RKO (cell line): ENCODE results near the gene PLEKHA4.
"Not testable (repeated sequence)": the region's sequence is repeated elsewhere in the genome, so short reads cannot be mapped to it uniquely, and the experiment has no call there.

Source experiments
- DNase-seq: peaks from one replicate; pipeline ENCODE4 v3.0.0-alpha.2; 2016; ENCODE audit warnings: low spot score

PLEKHA4 gene

DNA sequence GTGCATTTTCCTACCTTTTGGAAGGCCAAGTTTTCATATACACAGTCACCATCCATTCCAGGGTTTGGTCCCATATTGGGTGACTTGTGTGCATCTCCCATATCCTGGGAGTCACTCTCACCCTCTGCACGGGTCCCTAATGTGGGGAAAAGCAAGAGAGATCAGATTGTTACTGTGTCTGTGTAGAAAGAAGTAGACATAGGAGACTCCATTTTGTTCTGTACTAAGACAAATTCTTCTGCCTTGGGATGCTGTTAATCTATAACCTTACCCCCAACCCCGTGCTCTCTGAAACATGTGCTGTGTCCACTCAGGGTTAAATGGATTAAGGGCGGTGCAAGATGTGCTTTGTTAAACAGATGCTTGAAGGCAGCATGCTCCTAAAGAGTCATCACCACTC lies 21.1 kb upstream of the PLEKHA4 start:
- DNase-seq = not testable (repeated sequence)

DNA sequence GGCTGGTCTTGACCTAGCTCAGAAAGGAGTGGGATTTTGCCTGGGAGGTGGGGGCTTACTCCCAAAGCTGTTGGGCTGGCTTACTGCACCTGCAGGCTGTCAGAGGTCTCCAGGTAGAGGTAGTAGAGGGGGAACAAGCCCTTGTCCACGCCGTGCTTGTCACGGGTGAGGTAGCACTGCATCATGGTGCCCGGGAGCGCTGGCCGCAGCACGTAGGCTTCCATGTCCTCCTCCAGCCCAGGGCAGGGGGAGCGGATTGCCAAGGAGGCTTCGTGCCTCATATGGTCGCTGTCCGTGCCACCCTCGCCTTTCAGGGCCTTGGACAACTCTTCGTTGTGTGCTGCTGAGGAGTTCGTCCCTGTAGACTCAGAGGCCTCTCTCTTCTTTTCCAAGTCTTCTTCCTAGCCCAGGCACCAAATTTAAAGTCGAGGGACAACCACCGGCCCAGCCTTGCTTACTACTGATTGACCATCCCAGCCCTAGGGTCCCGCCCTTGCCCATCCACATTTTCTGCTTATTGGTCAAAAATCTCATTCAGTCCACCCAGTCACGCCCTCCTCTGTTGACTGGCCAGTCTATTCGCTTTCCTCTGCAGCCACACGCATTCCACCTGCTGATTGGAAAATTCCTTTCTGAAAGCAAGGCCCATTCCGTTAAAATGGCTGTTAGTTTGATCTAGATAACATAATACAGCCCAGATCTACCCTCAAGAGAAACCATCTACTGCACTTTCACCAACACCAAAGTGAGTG lies 19.6 kb upstream of the PLEKHA4 start:
- no peak for DNase-seq

DNA sequence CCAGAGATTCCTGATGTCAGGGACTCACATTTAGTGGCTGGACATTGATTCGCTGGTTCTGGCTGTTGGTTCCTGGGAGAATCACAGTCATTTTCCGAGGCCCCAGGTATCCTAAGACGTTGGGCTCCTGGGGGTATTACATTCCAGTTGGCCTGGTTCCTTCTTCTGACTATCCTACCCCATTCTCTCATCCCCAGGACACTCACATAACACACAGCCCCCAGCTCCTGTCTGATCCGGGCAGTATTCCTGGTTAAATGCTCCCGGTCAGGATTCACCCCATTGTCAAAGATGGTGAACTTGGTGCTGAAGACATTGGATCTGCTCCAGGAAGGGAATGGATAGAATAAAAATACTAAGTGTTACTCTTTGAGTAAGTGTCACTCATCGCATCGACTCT lies 15.3 kb upstream of the PLEKHA4 start:
- no peak for DNase-seq

DNA sequence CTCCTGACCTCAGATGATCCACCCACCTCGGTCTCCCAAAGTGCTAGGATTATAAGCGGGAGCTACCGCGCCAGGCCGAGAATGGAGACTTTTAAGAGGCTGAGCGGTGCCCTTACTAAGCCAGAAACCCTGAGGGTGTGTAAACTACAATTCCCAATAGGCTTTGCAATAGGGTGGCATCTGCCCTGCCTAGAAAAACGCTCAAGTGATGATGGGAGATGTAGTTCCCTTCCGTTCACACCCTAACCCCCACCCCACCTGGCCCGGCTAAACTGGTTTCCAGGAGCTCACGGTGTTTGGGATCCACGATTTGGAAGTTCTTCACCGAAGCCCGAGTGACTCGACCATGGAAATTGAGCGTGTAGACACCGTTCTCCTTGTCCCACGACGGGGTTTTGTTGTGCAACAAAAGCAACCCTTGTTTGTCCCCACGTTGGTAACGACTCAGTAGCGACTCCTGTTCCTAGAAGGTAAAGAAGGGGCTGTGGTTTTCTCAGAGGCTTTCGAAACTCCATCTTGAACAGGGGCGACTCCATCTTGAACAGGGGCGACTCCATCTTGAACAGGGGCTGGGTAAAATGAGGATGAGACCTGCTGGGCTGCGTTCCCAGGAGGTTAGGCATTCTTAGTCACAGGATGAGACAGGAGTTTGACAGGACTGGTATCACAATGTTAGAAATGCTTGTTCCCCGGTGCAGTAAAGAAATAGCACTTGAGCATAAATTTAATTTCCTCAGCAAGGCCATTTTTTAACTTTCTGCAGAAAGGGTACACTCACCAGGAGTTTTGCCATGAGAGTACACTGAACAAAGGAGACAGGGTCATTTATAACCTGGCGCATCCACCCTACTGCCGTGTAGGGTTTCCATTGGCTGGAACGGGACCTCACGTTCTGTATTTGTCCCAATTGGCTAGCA lies 13.6 kb upstream of the PLEKHA4 start:
- DNase-seq = peak; percentile 57

DNA sequence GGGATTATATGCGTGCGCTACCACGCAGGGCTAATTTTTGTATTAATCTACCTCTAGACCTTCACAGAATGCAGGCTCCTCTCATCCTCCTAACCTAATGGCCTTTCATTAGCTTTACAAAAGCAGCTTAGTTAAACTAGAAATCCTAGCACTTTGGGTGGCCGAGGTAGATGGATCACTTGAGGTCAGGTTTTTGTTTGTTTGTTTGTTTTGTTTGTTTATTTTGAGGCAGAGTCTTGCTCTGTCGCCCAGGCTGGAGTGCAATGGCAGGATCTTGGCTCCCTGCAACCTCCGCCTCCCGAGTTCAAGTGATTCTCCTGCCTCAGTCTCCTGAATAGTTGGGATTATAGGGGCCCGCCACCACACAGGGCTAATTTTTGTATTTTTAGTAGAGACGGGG lies 11.3 kb upstream of the PLEKHA4 start:
- not testable (repeated sequence) for DNase-seq

DNA sequence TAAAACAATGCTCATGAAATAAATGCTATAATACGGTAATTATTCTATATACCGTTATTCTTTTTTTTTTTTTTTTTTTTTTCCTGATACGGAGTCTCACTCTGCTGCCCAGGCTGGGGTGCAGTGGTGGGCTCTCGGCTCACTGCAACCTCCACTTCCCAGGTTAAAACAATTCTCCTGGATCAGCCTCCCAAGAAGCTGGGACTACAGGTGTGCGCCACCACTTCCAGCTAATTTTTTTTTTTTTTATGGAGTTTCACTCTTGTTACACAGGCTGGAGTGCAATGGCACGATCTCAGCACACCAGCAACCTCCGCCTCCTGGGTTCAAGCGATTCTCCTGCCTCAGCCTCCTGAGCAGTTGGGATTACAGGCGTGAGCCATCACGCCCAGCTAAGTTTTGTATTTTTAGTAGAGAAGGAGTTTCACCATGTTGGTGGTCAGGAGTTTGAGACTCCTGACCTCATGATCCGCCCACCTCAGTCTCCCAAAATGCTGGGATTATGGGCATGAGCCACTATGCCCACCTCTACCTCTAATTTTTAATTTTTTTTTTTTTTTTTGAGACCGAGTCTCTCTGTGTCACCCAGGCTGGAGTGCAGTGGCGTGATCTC lies 10.7 kb upstream of the PLEKHA4 start:
- no peak for DNase-seq

DNA sequence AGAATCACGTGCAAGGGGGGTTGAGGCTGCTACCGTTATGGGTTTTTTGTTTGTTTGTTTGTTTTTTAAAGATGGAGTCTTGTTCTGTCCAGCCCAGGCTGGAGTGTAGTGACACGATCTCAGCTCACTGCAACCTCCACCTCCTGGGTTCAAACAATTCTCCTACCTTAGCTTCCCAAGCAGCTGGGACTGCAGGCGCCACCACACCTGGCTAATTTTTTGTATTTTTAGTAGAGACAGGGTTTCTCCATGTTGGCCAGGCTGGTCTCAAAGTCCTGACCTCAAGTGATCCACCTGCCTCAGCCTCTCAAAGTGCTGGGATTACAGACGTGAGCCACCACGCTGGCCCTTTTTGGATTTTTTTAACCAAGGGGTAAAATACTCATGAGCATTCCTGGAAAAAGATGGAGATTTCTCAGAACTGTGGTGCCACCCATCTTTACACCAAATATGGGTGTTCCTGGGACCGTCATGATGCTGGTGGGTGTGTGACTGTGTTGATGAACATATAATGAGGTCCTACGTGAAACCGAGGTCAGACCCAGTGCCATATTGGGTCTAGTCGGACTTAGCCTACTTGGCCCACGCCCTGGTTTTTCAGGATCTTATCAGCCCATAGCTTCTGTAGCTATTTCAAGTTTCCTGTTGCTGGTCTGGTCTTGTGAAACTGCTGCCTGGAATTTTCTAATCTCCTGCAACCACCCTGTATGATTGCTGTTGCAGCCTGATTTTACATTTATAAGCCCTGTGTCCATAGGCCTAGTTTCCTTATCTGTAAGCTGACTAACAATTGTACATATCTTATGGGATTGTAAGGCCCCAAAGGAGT lies 10.0 kb upstream of the PLEKHA4 start:
- peak; percentile 57 for DNase-seq

DNA sequence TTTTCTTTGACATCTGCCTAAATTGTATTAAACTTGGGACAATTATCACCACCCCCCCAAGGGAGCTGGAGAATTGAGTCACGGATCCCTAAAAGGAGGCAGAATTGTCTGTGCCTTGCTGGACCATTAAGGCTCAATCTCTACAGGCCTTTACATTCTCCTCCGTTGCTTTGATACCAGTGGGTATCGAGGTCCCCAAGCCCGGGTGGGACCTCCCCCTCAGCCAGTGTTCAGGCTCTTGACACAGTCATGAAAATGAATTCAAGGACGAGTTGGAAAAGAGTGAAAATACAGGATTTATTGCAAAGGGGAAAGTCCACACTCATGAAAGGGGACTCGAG lies 9.4 kb upstream of the PLEKHA4 start:
- no peak for DNase-seq

DNA sequence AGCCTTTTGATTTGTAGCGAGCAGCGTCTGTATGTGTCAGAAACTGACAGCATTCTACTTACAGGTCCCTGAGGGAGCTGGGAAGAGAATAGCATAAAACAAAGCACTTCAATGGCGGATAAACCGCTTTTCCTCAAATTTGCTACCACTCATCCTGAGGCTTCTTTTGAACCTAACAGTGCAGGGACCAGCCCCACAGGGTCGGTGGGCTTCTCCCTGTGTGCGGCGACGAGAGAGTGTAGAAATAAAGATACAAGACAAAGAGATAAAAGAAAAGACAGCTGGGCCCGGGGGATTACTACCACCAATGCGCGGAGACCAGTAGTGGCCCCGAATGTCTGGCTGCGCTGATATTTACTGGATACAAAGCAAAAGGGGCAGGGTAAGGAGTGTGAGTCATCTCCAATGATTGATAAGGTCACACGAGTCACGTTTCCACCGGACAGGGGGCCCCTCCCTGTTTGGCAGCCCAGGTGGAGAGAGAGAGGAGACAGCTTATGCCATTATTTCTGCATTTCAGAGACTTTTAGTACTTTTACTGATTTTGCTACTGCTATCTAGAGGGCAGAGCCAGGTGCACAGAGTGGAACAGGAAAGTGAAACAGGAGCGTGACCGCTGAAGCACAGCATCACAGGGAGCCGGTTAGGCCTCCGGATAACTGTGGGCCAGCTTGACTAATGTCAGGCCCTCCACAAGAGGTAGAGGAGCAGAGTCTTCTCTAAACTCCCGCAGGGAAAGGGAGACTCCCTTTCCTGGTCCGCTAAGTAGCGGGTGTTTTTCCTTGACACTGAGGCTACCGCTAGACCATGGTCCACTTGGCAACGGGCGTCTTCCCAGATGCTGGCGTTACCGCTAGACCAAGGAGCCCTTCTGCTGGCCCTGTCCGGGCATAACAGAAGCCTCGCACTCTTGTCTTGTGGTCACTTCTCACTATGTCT lies 7.9 kb upstream of the PLEKHA4 start:
- DNase-seq = peak; percentile 82

DNA sequence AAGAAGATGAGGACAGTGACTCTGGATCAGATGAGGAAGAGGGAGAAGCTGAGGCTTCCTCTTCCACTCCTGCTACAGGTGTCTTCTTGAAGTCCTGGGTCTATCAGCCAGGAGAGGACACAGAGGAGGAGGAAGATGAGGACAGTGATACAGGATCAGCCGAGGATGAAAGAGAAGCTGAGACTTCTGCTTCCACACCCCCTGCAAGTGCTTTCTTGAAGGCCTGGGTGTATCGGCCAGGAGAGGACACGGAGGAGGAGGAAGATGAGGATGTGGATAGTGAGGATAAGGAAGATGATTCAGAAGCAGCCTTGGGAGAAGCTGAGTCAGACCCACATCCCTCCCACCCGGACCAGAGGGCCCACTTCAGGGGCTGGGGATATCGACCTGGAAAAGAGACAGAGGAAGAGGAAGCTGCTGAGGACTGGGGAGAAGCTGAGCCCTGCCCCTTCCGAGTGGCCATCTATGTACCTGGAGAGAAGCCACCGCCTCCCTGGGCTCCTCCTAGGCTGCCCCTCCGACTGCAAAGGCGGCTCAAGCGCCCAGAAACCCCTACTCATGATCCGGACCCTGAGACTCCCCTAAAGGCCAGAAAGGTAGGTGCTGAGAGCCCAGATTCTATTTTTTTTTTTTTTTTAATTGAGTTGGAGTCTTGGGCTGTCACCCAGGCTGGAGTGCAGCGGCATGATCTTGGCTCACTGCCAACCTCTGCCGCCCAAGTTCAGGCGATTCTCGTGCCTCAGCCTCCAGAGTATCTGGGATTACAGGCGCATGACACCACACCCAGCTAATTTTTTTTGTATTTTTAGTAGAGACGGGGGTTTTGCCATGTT lies 6.1 kb upstream of the PLEKHA4 start:
- DNase-seq = peak; percentile 92

DNA sequence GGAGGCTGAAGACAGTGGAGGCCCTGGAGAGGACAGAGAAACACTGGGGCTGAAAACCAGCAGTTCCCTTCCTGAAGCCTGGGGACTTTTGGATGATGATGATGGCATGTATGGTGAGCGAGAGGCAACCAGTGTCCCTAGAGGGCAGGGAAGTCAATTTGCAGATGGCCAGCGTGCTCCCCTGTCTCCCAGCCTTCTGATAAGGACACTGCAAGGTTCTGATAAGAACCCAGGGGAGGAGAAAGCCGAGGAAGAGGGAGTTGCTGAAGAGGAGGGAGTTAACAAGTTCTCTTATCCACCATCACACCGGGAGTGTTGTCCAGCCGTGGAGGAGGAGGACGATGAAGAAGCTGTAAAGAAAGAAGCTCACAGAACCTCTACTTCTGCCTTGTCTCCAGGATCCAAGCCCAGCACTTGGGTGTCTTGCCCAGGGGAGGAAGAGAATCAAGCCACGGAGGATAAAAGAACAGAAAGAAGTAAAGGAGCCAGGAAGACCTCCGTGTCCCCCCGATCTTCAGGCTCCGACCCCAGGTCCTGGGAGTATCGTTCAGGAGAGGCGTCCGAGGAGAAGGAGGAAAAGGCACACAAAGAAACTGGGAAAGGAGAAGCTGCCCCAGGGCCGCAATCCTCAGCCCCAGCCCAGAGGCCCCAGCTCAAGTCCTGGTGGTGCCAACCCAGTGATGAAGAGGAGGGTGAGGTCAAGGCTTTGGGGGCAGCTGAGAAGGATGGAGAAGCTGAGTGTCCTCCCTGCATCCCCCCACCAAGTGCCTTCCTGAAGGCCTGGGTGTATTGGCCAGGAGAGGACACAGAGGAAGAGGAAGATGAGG lies 5.3 kb upstream of the PLEKHA4 start:
- DNase-seq = peak; percentile 37

DNA sequence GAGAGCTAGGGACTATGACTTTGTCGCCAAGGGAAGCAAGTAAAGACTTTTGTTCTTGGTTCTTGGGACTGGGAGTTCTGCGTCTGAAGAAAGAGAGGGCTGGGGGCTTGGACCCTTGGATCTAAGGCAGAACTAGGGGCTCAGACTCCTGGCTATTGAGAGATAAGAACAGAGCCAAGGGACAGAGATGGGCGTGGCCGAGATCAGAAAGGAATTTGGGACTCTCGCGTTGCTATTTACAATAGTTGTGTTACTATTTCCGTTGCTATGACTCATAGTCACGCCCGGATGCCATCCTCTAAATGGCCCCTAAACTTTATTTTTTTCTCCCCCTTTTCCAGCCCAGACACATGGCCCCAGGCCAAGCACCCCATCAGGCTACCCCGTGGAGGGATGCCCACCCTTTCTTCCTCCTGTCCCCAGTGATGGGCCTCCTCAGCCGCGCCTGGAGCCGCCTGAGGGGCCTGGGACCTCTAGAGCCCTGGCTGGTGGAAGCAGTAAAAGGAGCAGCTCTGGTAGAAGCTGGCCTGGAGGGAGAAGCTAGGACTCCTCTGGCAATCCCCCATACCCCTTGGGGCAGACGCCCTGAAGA lies 4.6 kb upstream of the PLEKHA4 start:
- DNase-seq = peak; percentile 98

DNA sequence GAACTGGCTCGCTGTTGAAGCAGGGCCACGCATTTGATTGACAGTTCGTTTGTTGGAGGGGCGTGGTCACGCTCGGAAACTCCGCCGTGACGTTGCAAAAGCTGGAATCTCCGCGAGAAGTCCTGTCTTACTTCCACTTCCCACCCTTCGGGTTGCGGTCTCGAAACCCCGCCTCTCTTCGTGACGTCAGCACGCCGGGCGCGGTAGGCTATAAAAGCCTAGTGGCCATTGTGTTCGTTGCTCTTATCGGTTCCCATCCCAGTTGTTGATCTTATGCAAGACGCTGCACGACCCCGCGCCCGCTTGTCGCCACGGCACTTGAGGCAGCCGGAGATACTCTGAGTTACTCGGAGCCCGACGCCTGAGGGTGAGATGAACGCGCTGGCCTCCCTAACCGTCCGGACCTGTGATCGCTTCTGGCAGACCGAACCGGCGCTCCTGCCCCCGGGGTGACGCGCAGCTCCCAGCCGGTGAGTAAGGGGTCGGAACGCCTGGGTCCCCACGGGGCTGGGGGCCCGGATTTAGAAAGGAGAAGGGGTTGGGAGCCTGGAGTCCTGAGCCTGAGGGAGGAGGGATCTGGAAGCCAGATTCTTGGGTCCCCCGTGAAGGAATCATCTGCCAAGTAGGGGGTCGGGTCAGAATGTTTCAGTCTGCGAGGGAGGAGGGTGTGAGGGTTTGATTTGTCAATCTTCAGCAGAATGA lies 3.9 kb upstream of the PLEKHA4 start, which contains the start of gene PPP1R15A:
Gene PPP1R15A (plus strand): TSS at position 240 of the 702 bp plus-strand sequence. CDS start 813 bp downstream, outside the sequence.
- peak; percentile 98 for DNase-seq

DNA sequence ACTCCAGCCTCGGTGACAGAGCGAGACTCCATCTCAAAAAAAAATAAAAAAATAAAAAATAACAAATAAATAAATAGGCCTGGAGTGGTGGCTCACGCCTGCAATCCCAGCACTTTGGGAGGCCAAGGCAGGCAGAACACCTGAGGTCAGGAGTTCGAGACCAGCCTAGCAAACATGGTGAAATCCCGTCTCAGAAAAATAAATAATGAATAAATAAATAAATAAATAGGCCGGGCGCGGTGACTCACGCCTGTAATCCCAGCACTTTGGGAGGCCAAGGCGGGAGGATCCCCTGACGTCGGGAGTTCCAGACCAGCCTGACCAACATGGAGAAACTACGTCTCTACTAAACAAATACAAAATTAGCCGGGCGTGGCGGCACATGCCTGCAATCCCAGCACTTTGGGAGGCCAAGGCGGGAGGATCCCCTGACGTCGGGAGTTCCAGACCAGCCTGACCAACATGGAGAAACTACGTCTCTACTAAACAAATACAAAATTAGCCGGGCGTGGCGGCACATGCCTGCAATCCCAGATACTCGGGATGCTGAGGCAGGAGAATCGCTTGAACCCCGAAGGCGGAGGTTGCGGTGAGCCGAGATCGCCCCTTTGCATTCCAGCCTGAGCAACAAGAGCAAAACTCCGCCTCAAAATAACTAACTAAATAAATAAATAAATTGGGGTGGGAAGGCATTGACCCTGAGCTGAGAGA lies 3.2 kb upstream of the PLEKHA4 start:
- DNase-seq = not testable (repeated sequence)

DNA sequence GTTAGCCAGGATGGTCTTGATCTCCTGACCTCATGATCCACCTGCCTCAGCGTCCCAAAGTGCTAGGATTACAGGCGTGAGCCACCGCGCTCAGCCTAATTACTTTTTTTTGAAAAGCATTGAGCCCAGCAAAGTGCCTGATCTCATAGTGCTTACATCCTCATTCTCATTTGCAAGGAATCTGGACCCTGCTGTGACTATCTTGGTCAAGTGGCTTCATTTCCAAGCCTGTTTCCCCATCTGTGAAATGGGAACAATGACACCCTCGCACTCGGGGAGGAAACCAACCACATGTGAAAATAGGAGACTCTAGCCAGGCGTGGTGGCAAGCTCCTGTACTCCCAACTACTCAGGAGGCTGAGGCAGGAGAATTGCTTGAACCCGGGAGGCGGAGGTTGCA lies 1.6 kb upstream of the PLEKHA4 start:
- DNase-seq = no peak

DNA sequence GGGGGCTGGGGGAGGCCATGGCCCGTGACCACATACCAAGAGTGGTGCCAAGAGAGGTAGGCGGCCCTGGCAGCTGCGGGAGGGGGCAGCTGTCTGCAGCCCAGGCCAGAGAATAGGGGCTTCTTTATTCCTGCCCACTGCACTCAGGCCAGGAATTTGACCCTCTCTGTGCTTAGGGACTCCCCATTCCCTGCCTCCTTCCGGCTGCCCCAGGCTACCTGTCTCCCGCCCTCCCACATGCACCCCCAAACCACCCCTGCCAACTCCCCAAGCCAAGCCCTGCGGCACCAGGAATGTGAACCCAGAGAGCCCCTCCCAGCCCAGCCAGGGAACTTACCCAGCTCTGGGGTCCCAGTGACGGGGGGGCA lies 687 bp downstream of the PLEKHA4 start:
- no peak for DNase-seq

DNA sequence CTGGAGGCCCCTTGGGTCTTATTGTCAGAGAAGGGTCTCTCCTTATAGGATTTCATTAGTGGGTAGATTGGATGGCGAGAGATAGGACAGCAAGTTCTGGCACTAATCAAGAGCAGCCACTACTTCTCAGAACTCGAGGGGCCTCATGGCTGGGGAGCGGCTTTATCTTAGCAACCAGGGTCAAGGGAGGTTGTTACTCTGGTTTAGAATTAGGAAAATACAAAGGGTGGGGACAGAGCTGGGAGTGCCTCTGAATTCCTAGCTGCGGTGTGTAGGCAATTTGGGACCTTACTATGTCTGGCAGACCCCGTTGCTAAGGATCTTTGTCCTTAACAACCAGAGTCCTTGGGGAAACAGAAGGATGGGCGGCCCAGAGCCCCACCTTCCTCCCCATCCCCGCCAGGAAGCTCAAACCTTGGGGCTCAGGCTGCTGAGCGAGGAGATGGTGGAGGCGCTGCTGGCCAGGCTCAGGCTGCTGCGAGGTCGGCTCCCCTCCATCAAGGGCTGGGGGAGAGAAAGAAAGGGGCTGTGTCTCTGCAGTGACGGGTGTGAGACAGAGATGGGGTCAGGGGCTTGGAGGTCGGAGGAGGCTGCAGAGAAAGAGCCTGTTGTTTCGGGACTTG lies 1.2 kb downstream of the PLEKHA4 start:
- DNase-seq = no peak
